WTC11 (cell line): ENCODE results near the gene ZACN. TPM values are rescaled to one million over a fixed set of nuclear protein-coding genes. Genes with fewer than 3 reads are reported as not detected.

Experiments used
- ATAC-seq: fragments of 200-7000 bp; cut with Tn5 transposase; 2 replicates; pipeline ENCODE4 v1.10.0; 2021; ENCODE audit warnings: mild to moderate bottlenecking, moderate library complexity
- CTCF ChIA-PET: fragments of 300-600 bp; sonication (Branson Sonifier 250); formaldehyde crosslinking; loops from one replicate; lab custom pipeline; 2021; ENCODE audit warnings: antibody characterized with exemption; lab: Charles Lee
- POLR2A ChIA-PET: fragments of 350-600 bp; sonication (Branson Sonifier 250); formaldehyde crosslinking; loops from one replicate; lab custom pipeline; 2021; ENCODE audit warnings: antibody characterized with exemption; lab: Charles Lee
- DNase-seq: peaks from one replicate; pipeline ENCODE4 v3.0.0; 2021; ENCODE audit warnings: low spot score
- H3K27ac Mint-ChIP-seq: 2 replicates; pipeline ENCODE4 v1.8.0; 2021; ENCODE audit warnings: mixed read lengths
- H3K27me3 Mint-ChIP-seq: 2 replicates; pipeline ENCODE4 v1.8.0; 2021; ENCODE audit warnings: low read depth, mild to moderate bottlenecking, moderate library complexity, mixed read lengths
- H3K36me3 Mint-ChIP-seq: 2 replicates; pipeline ENCODE4 v1.8.0; 2021; ENCODE audit warnings: mixed read lengths
- H3K4me1 Mint-ChIP-seq: 2 replicates; pipeline ENCODE4 v1.8.0; 2022; ENCODE audit warnings: mixed read lengths
- H3K4me3 Mint-ChIP-seq: 2 replicates; pipeline ENCODE4 v1.8.0; 2021; ENCODE audit warnings: mild to moderate bottlenecking, moderate library complexity, mixed read lengths
- H3K9me3 Mint-ChIP-seq: 2 replicates; pipeline ENCODE4 v1.8.0; 2021; ENCODE audit warnings: mixed read lengths
- AFF4 ChIP-seq: sonication (generic); formaldehyde crosslinking; IDR thresholded peaks from 2 replicates; pipeline ENCODE4 v1.8.1; 2023; ENCODE audit warnings: mild to moderate bottlenecking, missing genetic modification reagents, borderline replicate concordance
- ATF6 ChIP-seq: sonication (generic); formaldehyde crosslinking; IDR thresholded peaks from 2 replicates; pipeline ENCODE4 v1.8.1; 2023; ENCODE audit warnings: mild to moderate bottlenecking, missing genetic modification reagents
- CBFB ChIP-seq: sonication (generic); formaldehyde crosslinking; IDR thresholded peaks from 2 replicates; pipeline ENCODE4 v1.8.1; 2022; ENCODE audit warnings: mild to moderate bottlenecking, low read depth, missing genetic modification reagents
- CREM ChIP-seq: sonication (generic); formaldehyde crosslinking; IDR thresholded peaks from 2 replicates; pipeline ENCODE4 v1.8.1; 2022; ENCODE audit warnings: mild to moderate bottlenecking, missing genetic modification reagents, moderate library complexity
- FOXP1 ChIP-seq: sonication (generic); formaldehyde crosslinking; IDR thresholded peaks from 2 replicates; pipeline ENCODE4 v1.8.0; 2022; ENCODE audit warnings: missing genetic modification reagents, mild to moderate bottlenecking, moderate library complexity, borderline replicate concordance
- GABPB1 ChIP-seq: sonication (generic); formaldehyde crosslinking; IDR thresholded peaks from 2 replicates; pipeline ENCODE4 v1.8.1; 2023; ENCODE audit warnings: mild to moderate bottlenecking, missing genetic modification reagents
- IRF1 ChIP-seq: sonication (generic); formaldehyde crosslinking; IDR thresholded peaks from 2 replicates; pipeline ENCODE4 v1.8.0; 2023; ENCODE audit warnings: missing genetic modification reagents
- KAT7 ChIP-seq: sonication (generic); formaldehyde crosslinking; IDR thresholded peaks from 2 replicates; pipeline ENCODE4 v1.8.1; 2023; ENCODE audit warnings: missing genetic modification reagents, mild to moderate bottlenecking, borderline replicate concordance
- MAX ChIP-seq: sonication (generic); formaldehyde crosslinking; IDR thresholded peaks from 2 replicates; pipeline ENCODE4 v1.8.0; 2022; ENCODE audit warnings: mild to moderate bottlenecking, missing genetic modification reagents
- MXD4 ChIP-seq: fragments of 250-450 bp; sonication (Bioruptor Pico); IDR thresholded peaks from 2 replicates; pipeline ENCODE4 v1.8.0; 2021; ENCODE audit warnings: mild to moderate bottlenecking, moderate library complexity, borderline replicate concordance
- NFE2L1 ChIP-seq: sonication (generic); formaldehyde crosslinking; IDR thresholded peaks from 2 replicates; pipeline ENCODE4 v1.8.1; 2023; ENCODE audit warnings: missing genetic modification reagents
- NFYB ChIP-seq: sonication (generic); formaldehyde crosslinking; conservative IDR thresholded peaks from 2 replicates; pipeline ENCODE4 v1.8.0; 2022; ENCODE audit warnings: low read depth, missing genetic modification reagents
- NR1H2 ChIP-seq: sonication (generic); formaldehyde crosslinking; IDR thresholded peaks from 2 replicates; pipeline ENCODE4 v1.9.0; 2021; ENCODE audit warnings: mild to moderate bottlenecking, moderate library complexity, missing genetic modification reagents
- PRDM15 ChIP-seq: sonication (generic); formaldehyde crosslinking; IDR thresholded peaks from 2 replicates; pipeline ENCODE4 v1.8.0; 2022; ENCODE audit warnings: missing genetic modification reagents
- SMAD4 ChIP-seq: sonication (generic); formaldehyde crosslinking; IDR thresholded peaks from 2 replicates; pipeline ENCODE4 v1.8.0; 2022; ENCODE audit warnings: mild to moderate bottlenecking, missing genetic modification reagents
- TEAD4 ChIP-seq: sonication (generic); formaldehyde crosslinking; IDR thresholded peaks from 2 replicates; pipeline ENCODE4 v1.8.0; 2022; ENCODE audit warnings: mild to moderate bottlenecking, missing genetic modification reagents
- TP53 ChIP-seq: sonication (generic); formaldehyde crosslinking; IDR thresholded peaks from 2 replicates; pipeline ENCODE4 v1.8.1; 2023; ENCODE audit warnings: mild to moderate bottlenecking, missing genetic modification reagents
- ZMAT4 ChIP-seq: fragments of 250-450 bp; sonication (Bioruptor Pico); IDR thresholded peaks from 2 replicates; pipeline ENCODE4 v1.9.0; 2021; ENCODE audit warnings: mild to moderate bottlenecking
- ZNF121 ChIP-seq: sonication (generic); formaldehyde crosslinking; IDR thresholded peaks from 2 replicates; pipeline ENCODE4 v1.8.0; 2023; ENCODE audit warnings: missing genetic modification reagents
- ZNF219 ChIP-seq: sonication (generic); formaldehyde crosslinking; IDR thresholded peaks from 2 replicates; pipeline ENCODE4 v1.8.0; 2023; ENCODE audit warnings: missing genetic modification reagents, mild to moderate bottlenecking, borderline replicate concordance
- ZNF396 ChIP-seq: fragments of 250-450 bp; sonication (Bioruptor Pico); IDR thresholded peaks from 2 replicates; pipeline ENCODE4 v1.8.0; 2021; ENCODE audit warnings: mild to moderate bottlenecking, moderate library complexity, borderline replicate concordance
- total RNA-seq: library from RNA; stranded (reverse); gene quantifications from 3 replicates; pipeline ENCODE4 v1.2.3, GENCODE V29; 2021

Gene ZACN
- total RNA-seq, 1 experiment from 2014 or later = 0.28 TPM

GRCh38 chr17:76085731-76086366 lies 6.9 kb downstream of the ZACN start:
- peaks cover 34% of the 10 kb centered on the region for H3K36me3 Mint-ChIP-seq
- ATAC-seq (no peak), DNase-seq (no peak)
- CTCF ChIA-PET = interaction anchor here (1.7 kb wide), 1 partner anchor 72 kb away, joined by 8 read pairs; no protein-coding TSS in a partner anchor
- POLR2A ChIA-PET = no interaction called here
- no peak overlapping the region for H3K27ac Mint-ChIP-seq
- TF ChIP-seq SMAD4 (no peak), NFYB (CRISPR knock-in tag) (no peak), TEAD4 (CRISPR knock-in tag) (no peak), ZNF219 (CRISPR knock-in tag) (no peak), NR1H2 (CRISPR knock-in tag) (no peak), MXD4 (CRISPR knock-in tag) (no peak)
- no peaks in the 10 kb centered on the region for H3K27me3 Mint-ChIP-seq
- peaks cover 7% of the 10 kb centered on the region for H3K4me1 Mint-ChIP-seq
- no peaks in the 10 kb centered on the region for H3K9me3 Mint-ChIP-seq
- no peak overlapping the region for H3K4me3 Mint-ChIP-seq

GRCh38 chr17:76086384-76086783 lies 7.4 kb downstream of the ZACN start:
- no peaks in the 10 kb centered on the region for H3K9me3 Mint-ChIP-seq

More at GRCh38 chr17:76086384-76086783, 7.4 kb downstream of the ZACN start:
- Mint-ChIP-seq H3K36me3 (peaks cover 34% of the 10 kb centered on the region), H3K27ac (no peak overlapping the region), H3K27me3 (no peaks in the 10 kb centered on the region), H3K4me3 (no peak overlapping the region), H3K4me1 (peaks cover 4% of the 10 kb centered on the region; the same call in 1 of the 2 replicates)
- TF ChIP-seq CBFB (CRISPR knock-in tag) = no peak
- TF ChIP-seq NFYB (CRISPR knock-in tag) = no peak
- TF ChIP-seq FOXP1 = no peak
- TF ChIP-seq IRF1 = no peak
- TF ChIP-seq GABPB1 = no peak
- TF ChIP-seq KAT7 (CRISPR knock-in tag) = no peak
- no peak for TF ChIP-seq ZMAT4 (CRISPR knock-in tag)
- TF ChIP-seq AFF4 (CRISPR knock-in tag) = no peak
- TF ChIP-seq ZNF121 (CRISPR knock-in tag) = no peak
- TF ChIP-seq ATF6 (CRISPR knock-in tag) = no peak
- no peak for TF ChIP-seq MXD4 (CRISPR knock-in tag)
- TF ChIP-seq TP53 (CRISPR knock-in tag) = no peak
- no peak for TF ChIP-seq NR1H2 (CRISPR knock-in tag)
- TF ChIP-seq PRDM15 = no peak
- no peak for TF ChIP-seq CREM
- TF ChIP-seq NFE2L1 (CRISPR knock-in tag) = no peak
- no peak for TF ChIP-seq MAX
- no peak for TF ChIP-seq ZNF396 (CRISPR knock-in tag)
- CTCF ChIA-PET = interaction anchor here (1.7 kb wide), 1 partner anchor 72 kb away, joined by 8 read pairs; no protein-coding TSS in a partner anchor
- DNase-seq = no peak
- no peak for ATAC-seq
- POLR2A ChIA-PET = no interaction called here
